ENCODE results near the gene RAB11FIP4.

The RAB11FIP4 gene

GRCh38 chr17:31559584-31560501 is 168.4 kb downstream of the RAB11FIP4 start:
- H3K4me3 ChIP-seq (ENCODE audit: low read depth, low read length) = no peak overlapping the region
- TF ChIP-seq, protein P1, sequence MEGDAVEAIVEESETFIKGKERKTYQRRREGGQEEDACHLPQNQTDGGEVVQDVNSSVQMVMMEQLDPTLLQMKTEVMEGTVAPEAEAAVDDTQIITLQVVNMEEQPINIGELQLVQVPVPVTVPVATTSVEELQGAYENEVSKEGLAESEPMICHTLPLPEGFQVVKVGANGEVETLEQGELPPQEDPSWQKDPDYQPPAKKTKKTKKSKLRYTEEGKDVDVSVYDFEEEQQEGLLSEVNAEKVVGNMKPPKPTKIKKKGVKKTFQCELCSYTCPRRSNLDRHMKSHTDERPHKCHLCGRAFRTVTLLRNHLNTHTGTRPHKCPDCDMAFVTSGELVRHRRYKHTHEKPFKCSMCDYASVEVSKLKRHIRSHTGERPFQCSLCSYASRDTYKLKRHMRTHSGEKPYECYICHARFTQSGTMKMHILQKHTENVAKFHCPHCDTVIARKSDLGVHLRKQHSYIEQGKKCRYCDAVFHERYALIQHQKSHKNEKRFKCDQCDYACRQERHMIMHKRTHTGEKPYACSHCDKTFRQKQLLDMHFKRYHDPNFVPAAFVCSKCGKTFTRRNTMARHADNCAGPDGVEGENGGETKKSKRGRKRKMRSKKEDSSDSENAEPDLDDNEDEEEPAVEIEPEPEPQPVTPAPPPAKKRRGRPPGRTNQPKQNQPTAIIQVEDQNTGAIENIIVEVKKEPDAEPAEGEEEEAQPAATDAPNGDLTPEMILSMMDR (IDR thresholded peaks at IDR 0.05; ENCODE audit: borderline replicate concordance, insufficient read depth, low read depth, low read length) = no peak

DNA sequence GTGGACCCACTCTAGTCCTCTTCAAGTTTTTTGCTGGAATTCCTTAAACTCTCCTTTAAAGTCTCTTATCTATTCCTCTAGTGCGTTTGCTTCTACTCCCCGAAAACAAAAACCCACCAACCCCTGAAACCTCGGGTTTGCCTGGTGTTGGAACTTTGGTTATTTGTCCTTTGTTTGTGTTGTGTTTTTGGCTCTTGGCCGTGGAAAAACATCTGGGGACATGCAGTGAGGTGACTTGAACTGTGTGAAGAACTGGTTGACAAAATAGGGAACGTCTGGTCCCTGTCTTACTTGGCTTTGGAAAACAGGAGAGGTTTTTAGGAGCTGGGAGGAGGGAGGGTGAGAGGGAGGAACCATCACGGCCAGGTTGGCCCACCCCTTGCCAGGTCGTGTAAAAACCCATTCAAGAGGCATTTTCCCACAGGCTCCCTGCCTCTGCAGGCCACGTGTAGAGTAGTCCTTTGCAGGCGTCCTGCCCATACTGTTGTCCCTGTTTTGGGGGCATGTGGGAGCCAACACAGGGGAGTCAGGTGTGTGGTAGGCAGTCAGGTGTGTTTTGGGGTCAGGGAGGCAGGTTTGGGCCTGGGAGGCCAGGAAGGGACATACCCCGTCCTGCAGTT is 169.3 kb downstream of the RAB11FIP4 start:
- no peak overlapping the region for H3K4me3 ChIP-seq (ENCODE audit: low read depth, low read length)
- TF ChIP-seq, protein P1 (IDR thresholded peaks at IDR 0.05; ENCODE audit: borderline replicate concordance, insufficient read depth, low read depth, low read length) = no peak

DNA sequence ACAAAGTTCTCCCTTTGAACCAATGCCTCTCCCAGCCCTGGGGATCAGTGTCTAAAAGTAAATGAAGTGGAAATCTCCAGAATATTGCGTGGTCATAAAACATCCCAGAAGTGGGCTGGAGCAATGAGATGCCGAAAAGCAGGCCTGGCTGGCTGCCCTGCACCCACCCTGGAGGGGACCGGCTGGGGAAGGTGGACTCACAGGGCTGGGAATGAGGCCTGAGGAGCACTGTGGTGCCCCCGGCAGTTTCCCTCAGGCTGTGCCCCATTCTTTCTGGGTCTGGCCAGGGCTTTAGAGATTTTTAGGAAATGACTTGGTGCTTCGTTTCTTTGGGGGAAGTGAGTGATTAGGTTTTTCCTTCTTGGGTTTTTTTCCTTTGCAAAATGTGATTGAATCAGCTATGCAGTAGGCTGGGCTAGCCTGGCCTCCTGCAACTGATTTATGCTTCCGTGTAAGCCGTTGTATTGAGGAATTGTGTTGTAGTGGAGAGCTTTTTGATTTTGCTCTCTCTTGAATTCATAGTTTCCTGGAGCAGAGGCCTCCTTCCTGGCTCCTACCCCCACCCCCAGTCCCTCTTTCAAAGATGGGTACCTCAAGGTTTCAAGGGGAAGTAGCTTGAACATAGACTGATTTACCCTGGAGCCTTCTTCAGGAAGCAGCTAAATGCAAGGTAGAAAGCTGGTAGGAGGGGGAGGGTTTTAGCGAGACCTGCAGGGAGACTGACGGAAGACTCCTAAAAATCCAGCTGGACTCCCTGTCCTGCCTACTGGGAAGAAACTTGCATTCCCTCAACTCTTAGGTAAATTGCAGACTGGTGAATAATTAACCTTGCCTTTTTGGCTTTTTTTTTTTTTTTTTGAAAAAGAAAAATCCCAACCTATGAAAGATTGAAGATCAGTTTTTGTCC is 170.2 kb downstream of the RAB11FIP4 start:
- H3K4me3 ChIP-seq (ENCODE audit: low read depth, low read length) = no peak overlapping the region
- TF ChIP-seq, protein P1 (IDR thresholded peaks at IDR 0.05; ENCODE audit: borderline replicate concordance, insufficient read depth, low read depth, low read length) = no peak

GRCh38 chr17:31562376-31562840 is 170.9 kb downstream of the RAB11FIP4 start:
- H3K4me3 ChIP-seq (ENCODE audit: low read depth, low read length) = no peak overlapping the region
- TF ChIP-seq, protein P1 (IDR thresholded peaks at IDR 0.05; ENCODE audit: borderline replicate concordance, insufficient read depth, low read depth, low read length) = no peak

DNA sequence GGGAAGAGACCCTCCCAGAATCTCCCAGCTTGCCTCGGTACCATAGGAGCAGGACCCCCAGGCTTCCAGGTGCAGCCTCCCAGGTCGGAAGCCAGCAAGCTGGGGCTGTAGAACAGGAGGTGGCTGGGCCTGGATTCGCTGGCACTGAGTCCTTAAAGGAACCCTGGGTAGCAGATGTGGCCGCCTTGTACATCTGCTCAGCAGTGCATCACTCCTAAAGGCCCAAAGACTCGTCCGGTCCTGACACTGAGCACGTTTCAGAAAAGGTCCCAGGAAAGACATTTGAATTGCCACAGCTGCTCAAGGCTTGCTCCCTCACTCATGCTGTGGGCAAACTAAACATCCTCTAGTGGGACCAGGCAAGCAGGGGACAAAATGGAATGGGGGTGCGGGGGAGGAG is 172.8 kb downstream of the RAB11FIP4 start:
- TF ChIP-seq, protein P1 (IDR thresholded peaks at IDR 0.05; ENCODE audit: borderline replicate concordance, insufficient read depth, low read depth, low read length) = no peak
- H3K4me3 ChIP-seq (ENCODE audit: low read depth, low read length) = no peak overlapping the region

DNA sequence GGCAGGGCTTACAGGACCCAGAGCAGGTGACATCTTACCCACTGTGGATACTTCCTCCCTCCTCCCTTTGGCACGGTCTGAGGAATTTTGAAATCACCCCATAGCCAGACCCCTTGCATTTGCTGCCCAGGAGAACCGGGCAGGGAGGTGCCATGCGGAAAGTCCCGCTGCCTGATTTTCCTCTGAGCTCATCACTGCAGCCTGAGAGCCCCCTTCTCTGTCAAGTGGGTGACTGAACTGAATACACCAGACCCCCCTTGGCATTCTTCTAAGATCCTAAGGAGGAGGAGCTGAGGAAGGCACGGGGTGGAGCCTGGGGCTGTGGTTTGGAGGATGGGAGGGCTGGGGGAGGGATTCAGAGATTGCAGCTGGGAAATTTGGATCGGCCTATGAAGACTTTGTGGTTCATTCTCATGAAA is 173.4 kb downstream of the RAB11FIP4 start:
- TF ChIP-seq, protein P1 (IDR thresholded peaks at IDR 0.05; ENCODE audit: borderline replicate concordance, insufficient read depth, low read depth, low read length) = no peak
- no peak overlapping the region for H3K4me3 ChIP-seq (ENCODE audit: low read depth, low read length)

All from GM12875 (cell line).